Mesenchymal stem cell (in vitro differentiated cells and primary cell): ENCODE measurements around the gene OLFM3. TPM values are rescaled to one million over a fixed set of nuclear protein-coding genes. Genes with fewer than 3 reads are reported as not detected.

Experiments
- DNase-seq: peaks from one replicate; pipeline ENCODE4 v3.0.0-alpha.2; 2013
- H2AFZ ChIP-seq: one replicate; pipeline ENCODE4 v1.6.1; 2013; ENCODE audit warnings: low read depth, mild to moderate bottlenecking, control low read depth, inconsistent platforms, low read length, moderate library complexity
- H2AK5ac ChIP-seq: 2 replicates; pipeline ENCODE4 v1.6.1; 2013; ENCODE audit warnings: low read length, moderate library complexity, mild to moderate bottlenecking, inconsistent platforms; ENCODE audit not compliant: severe bottlenecking
- H2BK120ac ChIP-seq: one replicate; pipeline ENCODE4 v1.6.1; 2013; ENCODE audit warnings: low read depth, mild to moderate bottlenecking, inconsistent platforms, low read length, moderate library complexity
- H2BK12ac ChIP-seq, 2 experiments: one replicate each; pipeline ENCODE4 v1.6.1; 2013; ENCODE audit warnings: inconsistent platforms in 2 of 2, low read length in 2 of 2, mild to moderate bottlenecking in 2 of 2, moderate library complexity in 2 of 2, control low read depth in 1 of 2
- H2BK15ac ChIP-seq: one replicate; pipeline ENCODE4 v1.6.1; 2013; ENCODE audit warnings: mild to moderate bottlenecking, low read depth, inconsistent platforms; ENCODE audit not compliant: poor library complexity, severe bottlenecking
- H2BK5ac ChIP-seq: 2 replicates; pipeline ENCODE4 v1.6.1; 2013; ENCODE audit warnings: low read depth, mild to moderate bottlenecking, low read length, control low read depth, inconsistent platforms; ENCODE audit not compliant: poor library complexity, severe bottlenecking
- H3K14ac ChIP-seq, 2 experiments: one replicate each; pipeline ENCODE4 v1.6.1; 2013; ENCODE audit warnings: inconsistent platforms in 2 of 2, low read length in 2 of 2, control low read depth in 1 of 2, mild to moderate bottlenecking in 1 of 2, moderate library complexity in 1 of 2
- H3K18ac ChIP-seq, 2 experiments: one replicate each; pipeline ENCODE4 v1.6.1; 2013; ENCODE audit warnings: inconsistent platforms in 2 of 2, low read length in 2 of 2, control low read depth in 1 of 2, low read depth in 1 of 2, mild to moderate bottlenecking in 1 of 2
- H3K23ac ChIP-seq, 2 experiments: one replicate each; pipeline ENCODE4 v1.6.1; 2013; ENCODE audit warnings: inconsistent platforms in 2 of 2, low read length in 2 of 2, mild to moderate bottlenecking in 2 of 2, moderate library complexity in 2 of 2, control low read depth in 1 of 2
- H3K27ac ChIP-seq: 2 replicates; pipeline ENCODE4 v1.5.1; 2013; ENCODE audit warnings: mild to moderate bottlenecking, moderate library complexity, low read length, control low read depth, inconsistent platforms; ENCODE audit not compliant: poor library complexity, severe bottlenecking
- H3K27me3 ChIP-seq, 2 experiments: 2 replicates each; pipeline versions ENCODE4 v1.6.1 to v1.7.0; 2013; ENCODE audit warnings: low read length in 2 of 2, mild to moderate bottlenecking in 2 of 2, moderate library complexity in 2 of 2, control low read depth in 1 of 2, inconsistent platforms in 1 of 2; ENCODE audit not compliant: control insufficient read depth in 1 of 2, insufficient read depth in 1 of 2
- H3K36me3 ChIP-seq, 2 experiments: 2 replicates each; pipeline versions ENCODE4 v1.6.1 to v1.7.0; 2013; ENCODE audit warnings: low read length in 2 of 2, control low read depth in 1 of 2, inconsistent platforms in 1 of 2, low read depth in 1 of 2, mild to moderate bottlenecking in 1 of 2; ENCODE audit not compliant: insufficient read depth in 2 of 2, control insufficient read depth in 1 of 2
- H3K4ac ChIP-seq, 2 experiments: one replicate each; pipeline ENCODE4 v1.6.1; 2013; ENCODE audit warnings: inconsistent platforms in 2 of 2, low read length in 2 of 2, mild to moderate bottlenecking in 2 of 2, moderate library complexity in 2 of 2, control low read depth in 1 of 2, low read depth in 1 of 2
- H3K4me1 ChIP-seq: 2 replicates; pipeline ENCODE4 v1.6.1; 2013; ENCODE audit warnings: low read depth, low read length, control low read depth; ENCODE audit not compliant: control insufficient read depth, insufficient read depth
- H3K4me2 ChIP-seq: 2 replicates; pipeline ENCODE4 v1.6.1; 2013; ENCODE audit warnings: low read length, mild to moderate bottlenecking, inconsistent platforms; ENCODE audit not compliant: poor library complexity, severe bottlenecking
- H3K4me3 ChIP-seq, 2 experiments: 2 replicates each; pipeline versions ENCODE4 v1.5.1 to v1.7.0; 2013; ENCODE audit warnings: low read length in 2 of 2, mild to moderate bottlenecking in 2 of 2, control low read depth in 1 of 2, low read depth in 1 of 2; ENCODE audit not compliant: insufficient read depth in 1 of 2
- H3K79me1 ChIP-seq: replicated peaks from 2 replicates; pipeline ENCODE4 v1.6.1; 2013; ENCODE audit warnings: mild to moderate bottlenecking, control low read depth, low read length, inconsistent platforms; ENCODE audit not compliant: poor library complexity, severe bottlenecking
- H3K9ac ChIP-seq: 2 replicates; pipeline ENCODE4 v1.7.0; 2013; ENCODE audit warnings: mild to moderate bottlenecking, low read length, moderate library complexity
- H3K9me3 ChIP-seq: 2 replicates; pipeline ENCODE4 v1.7.0; 2013; ENCODE audit warnings: mild to moderate bottlenecking, low read length; ENCODE audit not compliant: control insufficient read depth
- H4K8ac ChIP-seq: one replicate; pipeline ENCODE4 v1.6.1; 2013; ENCODE audit warnings: inconsistent platforms, mild to moderate bottlenecking, low read length, moderate library complexity
- H4K91ac ChIP-seq: one replicate; pipeline ENCODE4 v1.6.1; 2013; ENCODE audit warnings: mild to moderate bottlenecking, low read length, inconsistent platforms
- WGBS: methylation state at CpG from one replicate; pipeline ENCODE4 v1.1.7; 2013; ENCODE audit warnings: mixed read lengths; 5-methylcytosine and 5-hydroxymethylcytosine counted together
- polyA plus RNA-seq, 2 experiments: library from polyadenylated mRNA; stranded (reverse); fragments of 200-250 nt; gene quantifications; one replicate each; pipeline ENCODE4 v1.2.3, GENCODE V29; 2013

Gene OLFM3
- 0.04 TPM for polyA plus RNA-seq (2013, experiment 1 of 2)
- 0.05 TPM for polyA plus RNA-seq (2013, experiment 2 of 2)

DNA sequence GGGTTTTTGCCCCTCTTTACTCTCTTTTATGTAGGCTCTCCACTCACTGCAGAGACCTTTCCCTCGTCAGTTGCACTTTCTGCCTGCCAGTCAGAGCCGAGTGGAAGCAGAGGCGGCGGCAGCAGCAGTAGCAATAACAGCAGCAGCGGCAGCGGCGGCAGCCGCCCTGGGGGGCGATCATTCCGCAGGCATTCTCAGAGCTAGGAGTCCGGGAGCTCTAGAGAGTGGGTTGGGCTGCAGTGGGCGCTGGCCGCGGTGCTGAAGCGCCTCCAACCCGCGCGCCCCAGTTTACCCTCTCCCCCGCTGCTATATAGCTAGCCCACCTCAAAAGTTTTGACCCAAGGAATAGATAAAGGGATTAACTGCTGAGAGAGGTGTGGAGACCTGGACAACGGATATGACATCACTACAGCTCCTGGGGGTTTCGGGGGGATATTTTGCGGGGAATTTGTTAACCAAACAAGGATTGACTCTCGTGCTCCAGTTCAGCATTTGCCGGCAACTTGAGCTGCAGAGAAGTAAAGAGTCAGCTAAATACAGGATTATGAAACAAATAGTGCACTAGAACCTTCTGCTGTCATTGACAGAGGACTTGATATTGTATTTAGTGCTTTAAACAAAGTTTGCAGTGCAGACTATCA is at the start of gene OLFM3:
Gene OLFM3, minus strand, starts transcription at position 102 of the 641 bp plus-strand sequence.
- Histone ChIP-seq H3K18ac (no peak within 1 kb of the TSS), H2BK15ac (no peak within 1 kb of the TSS), H3K27me3 (peaks cover 6 to 7% of the 10 kb centered on the region in 2 experiments), H3K23ac (no peak within 1 kb of the TSS), H2BK5ac (no peak within 1 kb of the TSS), H2BK12ac (no peak within 1 kb of the TSS), H3K27ac (no peak within 1 kb of the TSS), H3K14ac (no peak within 1 kb of the TSS), H3K79me1 (no peaks in the 10 kb centered on the region), H4K8ac (no peak within 1 kb of the TSS), H3K36me3 (no peaks in the 10 kb centered on the region), H3K4me2 (no peak within 1 kb of the TSS), H3K9ac (no peak within 1 kb of the TSS), H4K91ac (no peak within 1 kb of the TSS), H2AK5ac (no peak within 1 kb of the TSS), H3K9me3 (no peaks in the 10 kb centered on the region), H3K4me1 (peaks cover 2% of the 10 kb centered on the region), H2BK120ac (no peak within 1 kb of the TSS), H3K4me3 (no peak within 1 kb of the TSS), H3K4ac (no peak within 1 kb of the TSS), H2AFZ (no peak within 1 kb of the TSS)
- peak; percentile 48 for DNase-seq
- 13% methylated on average over 9 of the region's 24 CpGs for WGBS

DNA sequence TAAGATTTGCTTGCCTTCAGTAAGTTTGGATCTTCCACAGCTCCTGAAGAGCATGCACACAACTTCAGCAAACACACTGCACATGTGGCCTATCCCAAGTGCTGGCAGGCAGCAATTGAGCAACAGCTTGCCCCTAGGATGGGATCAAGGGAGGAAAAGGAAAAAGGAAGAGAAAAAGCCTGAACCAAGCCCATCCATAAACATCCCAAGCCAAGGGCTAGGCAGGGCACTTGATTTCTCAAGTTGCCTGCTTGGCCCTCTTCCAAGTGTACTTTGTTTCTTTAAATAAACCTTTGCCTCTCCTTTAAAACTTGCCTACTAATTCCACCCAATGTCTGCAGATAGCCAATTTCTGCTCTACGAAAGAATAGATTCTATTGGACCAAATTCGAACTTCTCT is 49.0 kb upstream of the OLFM3 start:
- no peak overlapping the region for H2BK5ac ChIP-seq
- H3K27ac ChIP-seq: no peak overlapping the region
- H2AFZ ChIP-seq: no peak overlapping the region
- no peaks in the 10 kb centered on the region for H3K79me1 ChIP-seq
- no peak overlapping the region for H2BK12ac ChIP-seq
- no peak overlapping the region for H2BK120ac ChIP-seq
- no peak overlapping the region for H3K4me2 ChIP-seq
- no peaks in the 10 kb centered on the region for H3K9me3 ChIP-seq
- no peak overlapping the region for H3K4me3 ChIP-seq
- H3K27me3 ChIP-seq: no peaks in the 10 kb centered on the region
- no peak overlapping the region for H3K18ac ChIP-seq
- no peak overlapping the region for H2AK5ac ChIP-seq
- no peak overlapping the region for H4K8ac ChIP-seq
- H3K9ac ChIP-seq: no peak overlapping the region
- H3K23ac ChIP-seq: no peak overlapping the region
- no peak for DNase-seq
- H3K4me1 ChIP-seq: no peaks in the 10 kb centered on the region
- no peak overlapping the region for H3K4ac ChIP-seq
- H3K14ac ChIP-seq: no peak overlapping the region
- H3K36me3 ChIP-seq: no peaks in the 10 kb centered on the region
- no peak overlapping the region for H2BK15ac ChIP-seq
- H4K91ac ChIP-seq: no peak overlapping the region
- WGBS: 88% methylated on average over 2 of the region's 2 CpGs

- H3K4ac ChIP-seq: no peak overlapping the region
- no peaks in the 10 kb centered on the region for H3K27me3 ChIP-seq
- no peak overlapping the region for H4K91ac ChIP-seq
- H3K14ac ChIP-seq: no peak overlapping the region
- H3K23ac ChIP-seq: no peak overlapping the region
- no peaks in the 10 kb centered on the region for H3K79me1 ChIP-seq
- no peak overlapping the region for H3K18ac ChIP-seq
- H4K8ac ChIP-seq: no peak overlapping the region
- H3K4me2 ChIP-seq: no peak overlapping the region
- H2BK120ac ChIP-seq: no peak overlapping the region
- 70% methylated on average over 6 of the region's 7 CpGs for WGBS
- no peak overlapping the region for H2BK12ac ChIP-seq
- H3K36me3 ChIP-seq: no peaks in the 10 kb centered on the region
- H3K27ac ChIP-seq: no peak overlapping the region
- no peaks in the 10 kb centered on the region for H3K4me1 ChIP-seq
- H3K9me3 ChIP-seq: no peaks in the 10 kb centered on the region
- H2AK5ac ChIP-seq: no peak overlapping the region
- no peak overlapping the region for H2BK5ac ChIP-seq
- H3K4me3 ChIP-seq: no peak overlapping the region
- H2BK15ac ChIP-seq: no peak overlapping the region
- no peak overlapping the region for H2AFZ ChIP-seq
- H3K9ac ChIP-seq: no peak overlapping the region
- no peak for DNase-seq
Measured at GRCh38 chr1:102032534-102032933, 35.8 kb upstream of the OLFM3 start.

DNA sequence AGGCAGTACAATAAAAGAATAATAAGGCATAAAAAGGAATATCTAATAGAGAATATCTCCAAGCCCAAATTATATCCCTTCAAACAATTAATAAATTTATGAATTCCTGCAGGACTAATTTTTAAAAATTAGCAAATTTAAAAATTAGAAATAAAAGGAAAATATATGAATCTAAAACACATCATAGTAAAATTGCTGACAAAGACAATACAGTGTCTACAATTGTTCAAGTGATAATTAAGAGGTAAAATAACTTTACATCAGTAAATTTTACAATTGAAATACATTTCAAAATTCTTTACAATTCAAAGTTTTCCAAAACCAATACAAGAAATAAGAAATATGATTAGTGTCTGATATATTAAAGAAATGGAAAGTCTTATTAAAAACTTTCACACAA is 22.8 kb upstream of the OLFM3 start:
- H3K27ac ChIP-seq: no peak overlapping the region
- H3K23ac ChIP-seq: no peak overlapping the region
- H2BK120ac ChIP-seq: no peak overlapping the region
- no peaks in the 10 kb centered on the region for H3K36me3 ChIP-seq
- no peaks in the 10 kb centered on the region for H3K4me1 ChIP-seq
- no peak overlapping the region for H2BK12ac ChIP-seq
- H3K18ac ChIP-seq: no peak overlapping the region
- no peak overlapping the region for H3K9ac ChIP-seq
- H2BK15ac ChIP-seq: no peak overlapping the region
- H4K8ac ChIP-seq: no peak overlapping the region
- H3K27me3 ChIP-seq: no peaks in the 10 kb centered on the region
- no peak overlapping the region for H2BK5ac ChIP-seq
- H2AFZ ChIP-seq: no peak overlapping the region
- H3K4me2 ChIP-seq: no peak overlapping the region
- no peak overlapping the region for H3K4me3 ChIP-seq
- no peak overlapping the region for H3K14ac ChIP-seq
- peaks cover 17% of the 10 kb centered on the region for H3K9me3 ChIP-seq
- no peaks in the 10 kb centered on the region for H3K79me1 ChIP-seq
- no peak overlapping the region for H2AK5ac ChIP-seq
- no peak for DNase-seq
- no peak overlapping the region for H3K4ac ChIP-seq
- no peak overlapping the region for H4K91ac ChIP-seq
